Smooth muscle cell (in vitro differentiated cells): Measurements from ENCODE around the gene ADGRG1. TPM values are rescaled to one million over a fixed set of nuclear protein-coding genes. Genes with fewer than 3 reads are reported as not detected.

ENCODE experiments used
- DNase-seq: peaks from one replicate; lab custom pipeline; 2025; ENCODE audit not compliant: unreplicated experiment; lab: John Stamatoyannopoulos, UW
- H2AFZ ChIP-seq: fragments of 200-600 bp; sonication (generic); 2 replicates; pipeline ENCODE4 v1.6.0; 2016; ENCODE audit warnings: antibody characterized with exemption, low read depth, mild to moderate bottlenecking
- H3F3A ChIP-seq: fragments of 200-600 bp; sonication (generic); 2 replicates; pipeline ENCODE4 v1.6.0; 2017; ENCODE audit warnings: antibody characterized with exemption, low read depth
- H3K27ac ChIP-seq: fragments of 200-600 bp; sonication (generic); 2 replicates; pipeline ENCODE4 v1.5.1; 2016; ENCODE audit warnings: low read depth, mild to moderate bottlenecking
- H3K27me3 ChIP-seq: fragments of 200-600 bp; sonication (generic); 2 replicates; pipeline ENCODE4 v1.6.1; 2016; ENCODE audit warnings: low read depth, mild to moderate bottlenecking
- H3K36me3 ChIP-seq: fragments of 200-600 bp; sonication (generic); 2 replicates; pipeline ENCODE4 v1.5.1; 2016; ENCODE audit warnings: low read depth
- H3K4me1 ChIP-seq: fragments of 200-600 bp; sonication (generic); 2 replicates; pipeline ENCODE4 v1.5.1; 2016; ENCODE audit warnings: low read depth
- H3K4me2 ChIP-seq: fragments of 200-600 bp; sonication (generic); 2 replicates; pipeline ENCODE4 v1.6.0; 2016; ENCODE audit warnings: mild to moderate bottlenecking
- H3K4me3 ChIP-seq: fragments of 200-600 bp; sonication (generic); 2 replicates; pipeline ENCODE4 v1.5.1; 2016; ENCODE audit warnings: mild to moderate bottlenecking
- H3K79me2 ChIP-seq: fragments of 200-600 bp; sonication (generic); 2 replicates; pipeline ENCODE4 v1.6.0; 2016; ENCODE audit warnings: low read depth, mild to moderate bottlenecking
- H3K9ac ChIP-seq: fragments of 200-600 bp; sonication (generic); 2 replicates; pipeline ENCODE4 v1.6.0; 2016; ENCODE audit warnings: low read depth
- H3K9me3 ChIP-seq: fragments of 200-600 bp; sonication (generic); replicated peaks from 2 replicates; pipeline ENCODE4 v1.5.1; 2016; ENCODE audit warnings: low read depth
- H4K20me1 ChIP-seq: fragments of 200-600 bp; sonication (generic); 2 replicates; pipeline ENCODE4 v1.6.0; 2016; ENCODE audit warnings: low read depth
- CTCF ChIP-seq: fragments of 200-600 bp; sonication (generic); IDR thresholded peaks from 2 replicates; pipeline ENCODE4 v1.5.1; 2017; ENCODE audit warnings: borderline replicate concordance, mild to moderate bottlenecking, antibody characterized with exemption; ENCODE audit not compliant: insufficient read depth, poor library complexity, severe bottlenecking
- WGBS: methylation state at CpG from one replicate; pipeline ENCODE4 v1.1.7; 2016; ENCODE audit warnings: low lambda C conversion rate; 5-methylcytosine and 5-hydroxymethylcytosine counted together
- polyA plus RNA-seq: library from polyadenylated mRNA; unstranded; fragments of >200 nt; fragmentation: Nextera tagmentation; extraction: Ambion mirVana; gene quantifications from 2 replicates; pipeline ENCODE4 v1.2.1, GENCODE V29; 2016
- total RNA-seq: library from RNA; depleted of rRNA; stranded (reverse); fragments of >200 nt; gene quantifications from 2 replicates; pipeline ENCODE4 v1.2.3, GENCODE V29; 2014

Gene ADGRG1
- total and polyA plus RNA-seq, 2 experiments from 2014 or later, result 15.3 to 32.0 TPM

GRCh38 chr16:57613514-57613913, 14.9 kb upstream of the ADGRG1 start:
- Histone ChIP-seq H2AFZ (no peak overlapping the region), H3K27ac (no peak overlapping the region), H3K4me1 (no peaks in the 10 kb centered on the region), H3K4me3 (no peak overlapping the region), H3K27me3 (no peaks in the 10 kb centered on the region), H3K9ac (no peak overlapping the region), H3K4me2 (no peak overlapping the region), H3K36me3 (no peaks in the 10 kb centered on the region), H3K79me2 (no peaks in the 10 kb centered on the region), H4K20me1 (no peaks in the 10 kb centered on the region), H3K9me3 (no peaks in the 10 kb centered on the region), H3F3A (no peaks in the 10 kb centered on the region)
- no peak for DNase-seq
- TF ChIP-seq CTCF, result no peak
- WGBS, result 69% methylated on average over 4 of the region's 4 CpGs

- Histone ChIP-seq H3F3A (no peaks in the 10 kb centered on the region), H4K20me1 (no peaks in the 10 kb centered on the region), H3K36me3 (no peaks in the 10 kb centered on the region), H3K79me2 (no peaks in the 10 kb centered on the region), H3K4me1 (no peaks in the 10 kb centered on the region), H3K27me3 (no peaks in the 10 kb centered on the region), H3K4me2 (no peak overlapping the region), H2AFZ (no peak overlapping the region), H3K4me3 (no peak overlapping the region), H3K27ac (no peak overlapping the region), H3K9ac (no peak overlapping the region), H3K9me3 (no peaks in the 10 kb centered on the region)
- WGBS, result 85% methylated on average over 6 of the region's 6 CpGs
- no peak for TF ChIP-seq CTCF
- no peak for DNase-seq
Measured at GRCh38 chr16:57614536-57614935, 13.9 kb upstream of the ADGRG1 start.

GRCh38 chr16:57614944-57615343, 13.5 kb upstream of the ADGRG1 start:
- H3F3A ChIP-seq, result no peaks in the 10 kb centered on the region
- no peaks in the 10 kb centered on the region for H4K20me1 ChIP-seq
- H3K4me2 ChIP-seq, result no peak overlapping the region
- H3K9me3 ChIP-seq, result no peaks in the 10 kb centered on the region
- H3K27me3 ChIP-seq, result no peaks in the 10 kb centered on the region
- no peak overlapping the region for H2AFZ ChIP-seq
- H3K79me2 ChIP-seq, result no peaks in the 10 kb centered on the region
- no peak for TF ChIP-seq CTCF
- no peaks in the 10 kb centered on the region for H3K36me3 ChIP-seq
- WGBS, result 98% methylated on average over 9 of the region's 9 CpGs
- no peak overlapping the region for H3K9ac ChIP-seq
- H3K4me3 ChIP-seq, result no peak overlapping the region
- no peak overlapping the region for H3K27ac ChIP-seq
- H3K4me1 ChIP-seq, result no peaks in the 10 kb centered on the region
- no peak for DNase-seq

- DNase-seq, result no peak
- TF ChIP-seq CTCF, result no peak
- 93% methylated on average over 10 of the region's 10 CpGs for WGBS
Measured at GRCh38 chr16:57615813-57616212, 12.6 kb upstream of the ADGRG1 start.

More at GRCh38 chr16:57615813-57616212, 12.6 kb upstream of the ADGRG1 start:
- H3K9ac ChIP-seq, result no peak overlapping the region
- H3K4me2 ChIP-seq, result no peak overlapping the region
- H3K4me1 ChIP-seq, result no peaks in the 10 kb centered on the region
- H3F3A ChIP-seq, result no peaks in the 10 kb centered on the region
- no peak overlapping the region for H3K4me3 ChIP-seq
- H4K20me1 ChIP-seq, result no peaks in the 10 kb centered on the region
- no peak overlapping the region for H2AFZ ChIP-seq
- no peak overlapping the region for H3K27ac ChIP-seq
- H3K36me3 ChIP-seq, result no peaks in the 10 kb centered on the region
- no peaks in the 10 kb centered on the region for H3K27me3 ChIP-seq
- no peaks in the 10 kb centered on the region for H3K9me3 ChIP-seq
- H3K79me2 ChIP-seq, result no peaks in the 10 kb centered on the region
